Thoracic aorta (tissue), 2 donors: Measurements from ENCODE around the gene DYRK4. TPM values are rescaled to one million over a fixed set of nuclear protein-coding genes. Genes with fewer than 3 reads are reported as not detected.

Experiments used
- ATAC-seq: fragments of 150-250 bp; one replicate; pipeline ENCODE4 v1.8.0; 2017; ENCODE audit warnings: low read depth; ENCODE audit not compliant: insufficient number of reproducible peaks, low FRiP score
- DNase-seq: peaks from one replicate; pipeline ENCODE4 v3.0.0-alpha.2; 2020; ENCODE audit warnings: low spot score
- H3K27ac ChIP-seq, 2 donors: fragments of 200-600 bp; sonication (generic); 1 replicate in 1 of 2; 2 replicates in 1 of 2; pipeline ENCODE4 v1.5.1; 2016; ENCODE audit warnings: mild to moderate bottlenecking in 2 of 2, moderate library complexity in 2 of 2
- H3K27me3 ChIP-seq: fragments of 200-600 bp; sonication (generic); replicated peaks from 2 replicates; pipeline ENCODE4 v1.6.0; 2016; ENCODE audit warnings: mild to moderate bottlenecking; ENCODE audit not compliant: insufficient read depth
- H3K36me3 ChIP-seq: fragments of 200-600 bp; sonication (generic); one replicate; pipeline ENCODE4 v1.5.1; 2016
- H3K4me1 ChIP-seq, 2 donors: fragments of 200-600 bp; sonication (generic); 1 replicate in 1 of 2; 2 replicates in 1 of 2; pipeline versions ENCODE4 v1.5.1 to v1.6.0; 2016; ENCODE audit warnings: low read depth in 2 of 2, mild to moderate bottlenecking in 1 of 2; ENCODE audit not compliant: control insufficient read depth in 1 of 2
- H3K4me3 ChIP-seq: fragments of 200-600 bp; sonication (generic); 2 replicates; pipeline ENCODE4 v1.5.1; 2016; ENCODE audit warnings: mild to moderate bottlenecking
- H3K9me3 ChIP-seq: fragments of 200-600 bp; sonication (generic); 2 replicates; pipeline ENCODE4 v1.5.1; 2016
- total RNA-seq, 2 donors: library from RNA; depleted of rRNA; stranded (reverse); fragments of >200 nt; gene quantifications; one replicate each; pipeline versions ENCODE4 v1.1.0 to v1.2.3, GENCODE V29; 2016
- TF ChIP-seq, protein P1 (sequence below): fragments of 200-600 bp; sonication (generic); IDR thresholded peaks from one replicate; pipeline ENCODE4 v1.5.1; 2019; ENCODE audit warnings: antibody characterized with exemption

The DYRK4 gene
- total RNA-seq, 2 donors from 2014 or later = 30.5 to 38.2 TPM

DNA sequence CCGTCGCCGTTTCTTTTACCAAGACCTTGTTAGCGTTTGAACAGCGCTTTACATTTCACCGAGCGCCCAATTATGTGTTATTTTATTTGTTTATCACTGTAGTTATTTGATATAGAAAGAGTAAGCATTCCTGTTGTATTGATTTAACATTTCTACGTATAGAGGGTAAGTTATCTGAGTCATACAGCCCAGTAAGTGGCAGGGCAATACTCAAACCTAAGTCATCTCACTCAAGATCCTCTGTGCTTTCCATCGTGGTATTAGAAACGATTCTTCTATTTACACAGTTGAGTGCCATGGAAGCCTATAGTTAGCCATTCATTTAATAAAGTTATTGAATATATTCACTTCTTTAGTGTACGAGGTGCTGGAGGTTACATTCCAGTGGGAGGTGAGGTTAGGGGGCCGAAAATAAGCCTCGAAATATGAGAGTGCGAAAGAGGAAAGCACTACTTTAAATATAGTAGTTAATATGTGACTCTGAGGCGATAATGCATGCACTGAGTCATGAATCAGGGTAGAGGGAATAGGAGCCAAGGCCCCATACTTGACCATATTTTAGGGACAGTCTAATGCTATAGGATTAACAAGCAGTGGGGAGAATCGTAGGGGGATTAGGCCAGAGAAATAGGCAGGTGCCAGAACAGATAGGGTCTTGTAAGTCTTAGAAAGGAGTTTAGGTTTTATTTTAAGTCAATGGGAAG, 22.7 kb upstream of the DYRK4 start:
- Histone ChIP-seq H3K9me3 (no peaks in the 10 kb centered on the region), H3K27ac (peak overlapping the region in 1 of 2 donors; percentile 96), H3K4me3 (peak overlapping the region; percentile 91), H3K4me1 (peaks cover 7 to 18% of the 10 kb centered on the region in 2 donors), H3K36me3 (no peaks in the 10 kb centered on the region), H3K27me3 (no peaks in the 10 kb centered on the region)
- TF ChIP-seq, protein P1, sequence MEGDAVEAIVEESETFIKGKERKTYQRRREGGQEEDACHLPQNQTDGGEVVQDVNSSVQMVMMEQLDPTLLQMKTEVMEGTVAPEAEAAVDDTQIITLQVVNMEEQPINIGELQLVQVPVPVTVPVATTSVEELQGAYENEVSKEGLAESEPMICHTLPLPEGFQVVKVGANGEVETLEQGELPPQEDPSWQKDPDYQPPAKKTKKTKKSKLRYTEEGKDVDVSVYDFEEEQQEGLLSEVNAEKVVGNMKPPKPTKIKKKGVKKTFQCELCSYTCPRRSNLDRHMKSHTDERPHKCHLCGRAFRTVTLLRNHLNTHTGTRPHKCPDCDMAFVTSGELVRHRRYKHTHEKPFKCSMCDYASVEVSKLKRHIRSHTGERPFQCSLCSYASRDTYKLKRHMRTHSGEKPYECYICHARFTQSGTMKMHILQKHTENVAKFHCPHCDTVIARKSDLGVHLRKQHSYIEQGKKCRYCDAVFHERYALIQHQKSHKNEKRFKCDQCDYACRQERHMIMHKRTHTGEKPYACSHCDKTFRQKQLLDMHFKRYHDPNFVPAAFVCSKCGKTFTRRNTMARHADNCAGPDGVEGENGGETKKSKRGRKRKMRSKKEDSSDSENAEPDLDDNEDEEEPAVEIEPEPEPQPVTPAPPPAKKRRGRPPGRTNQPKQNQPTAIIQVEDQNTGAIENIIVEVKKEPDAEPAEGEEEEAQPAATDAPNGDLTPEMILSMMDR = no peak
- DNase-seq (no peak), ATAC-seq (no peak)

DNA sequence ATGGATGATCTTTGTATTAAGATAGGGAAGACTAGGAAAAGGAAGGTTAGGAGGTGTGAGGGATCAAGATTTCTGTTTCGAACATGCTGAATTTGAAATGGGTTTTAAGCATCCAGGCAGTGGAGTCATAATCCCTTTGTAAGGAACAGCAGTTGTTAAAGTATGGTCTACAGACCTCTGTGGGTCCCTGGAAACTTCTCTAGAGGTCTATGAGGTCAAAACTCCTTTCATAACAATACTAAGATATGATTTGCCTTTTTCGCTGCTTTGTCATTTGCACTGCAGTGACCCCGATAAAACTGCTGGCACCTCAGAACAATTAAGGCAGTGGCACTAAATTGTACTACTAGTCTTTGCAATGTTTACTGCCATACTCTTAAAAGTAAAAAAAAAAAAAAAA, 21.8 kb upstream of the DYRK4 start:
- Histone ChIP-seq H3K9me3 (no peaks in the 10 kb centered on the region), H3K27ac (no peak overlapping the region), H3K27me3 (no peaks in the 10 kb centered on the region), H3K4me1 (peaks cover 7 to 18% of the 10 kb centered on the region in 2 donors), H3K4me3 (no peak overlapping the region), H3K36me3 (no peaks in the 10 kb centered on the region)
- TF ChIP-seq, protein P1 = no peak
- DNase-seq = no peak
- ATAC-seq = no peak

DNA sequence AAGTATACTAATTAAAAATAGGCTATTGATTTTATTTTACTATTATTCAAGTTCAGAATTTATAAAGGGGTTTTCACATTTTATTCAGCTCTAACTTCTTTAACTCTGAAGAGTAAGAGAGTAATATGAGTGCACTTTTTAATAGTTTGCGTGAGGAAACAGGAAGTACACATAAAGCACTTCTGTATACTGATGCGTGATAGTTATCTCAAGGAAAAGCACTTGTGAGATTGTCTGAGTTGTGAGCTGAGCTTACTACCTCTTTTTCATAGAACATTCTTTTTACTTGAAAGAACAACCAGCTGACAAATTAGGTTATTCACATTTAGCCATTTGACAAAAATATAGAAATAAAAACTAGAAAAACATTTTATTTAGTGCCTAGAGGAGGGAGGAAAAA, 21.4 kb upstream of the DYRK4 start:
- H3K4me3 ChIP-seq = no peak overlapping the region
- no peaks in the 10 kb centered on the region for H3K9me3 ChIP-seq
- H3K27me3 ChIP-seq = no peaks in the 10 kb centered on the region
- TF ChIP-seq, protein P1 = no peak
- no peaks in the 10 kb centered on the region for H3K36me3 ChIP-seq
- no peak for DNase-seq
- H3K4me1 ChIP-seq = peaks cover 7 to 18% of the 10 kb centered on the region in 2 donors
- no peak for ATAC-seq
- no peak overlapping the region for H3K27ac ChIP-seq

DNA sequence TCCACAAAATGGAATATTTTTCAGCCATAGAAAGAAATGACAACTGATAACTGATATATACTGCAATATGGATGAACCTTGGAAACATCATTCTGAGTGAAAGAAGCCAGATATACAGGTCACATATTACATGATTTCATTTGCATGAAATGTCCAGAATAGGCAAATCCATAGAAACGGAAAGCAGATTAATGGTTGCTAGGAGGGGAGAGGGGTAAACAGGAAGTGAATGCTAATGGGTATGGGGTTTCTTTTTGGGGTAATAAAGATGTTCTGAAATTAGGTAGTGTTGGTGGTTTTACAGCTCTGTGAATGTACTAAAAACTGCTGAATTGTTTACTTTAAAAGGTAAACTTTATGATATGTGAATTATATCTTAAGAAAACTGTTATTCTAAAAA, 16.8 kb upstream of the DYRK4 start:
- TF ChIP-seq, protein P1 = no peak
- DNase-seq (no peak), ATAC-seq (no peak)
- Histone ChIP-seq H3K9me3 (no peaks in the 10 kb centered on the region), H3K27me3 (no peaks in the 10 kb centered on the region), H3K4me1 (no peaks in the 10 kb centered on the region), H3K36me3 (no peaks in the 10 kb centered on the region), H3K27ac (no peak overlapping the region), H3K4me3 (no peak overlapping the region)

DNA sequence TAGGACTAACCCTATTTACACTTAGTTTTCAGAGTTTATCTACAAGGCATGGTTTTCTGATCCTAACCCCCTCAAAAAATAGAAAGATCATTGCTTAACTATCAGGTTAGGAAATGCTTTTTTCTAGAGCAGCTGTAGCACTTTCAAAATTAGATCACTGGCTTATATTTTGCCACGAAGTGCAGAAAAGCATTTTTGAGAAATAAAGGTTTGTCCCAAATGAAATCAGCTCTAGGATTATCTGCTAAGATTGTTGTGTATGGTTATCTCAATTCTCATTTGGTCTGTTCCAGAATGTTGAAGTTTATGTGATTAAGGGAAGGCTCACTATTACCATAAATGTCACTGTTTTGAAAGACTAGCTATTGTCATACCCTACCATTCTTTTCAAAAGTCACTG, 9.8 kb upstream of the DYRK4 start:
- Histone ChIP-seq H3K36me3 (no peaks in the 10 kb centered on the region), H3K9me3 (no peaks in the 10 kb centered on the region), H3K27ac (no peak overlapping the region), H3K4me3 (no peak overlapping the region), H3K27me3 (no peaks in the 10 kb centered on the region), H3K4me1 (no peaks in the 10 kb centered on the region)
- TF ChIP-seq, protein P1 = no peak
- DNase-seq (no peak), ATAC-seq (no peak)
